ENCODE results near the gene CHRD. TPM values are rescaled to one million over a fixed set of nuclear protein-coding genes. Genes with fewer than 3 reads are reported as not detected.

The CHRD gene
- total and polyA plus RNA-seq, 4 experiments from 2014 or later, result not detected

DNA sequence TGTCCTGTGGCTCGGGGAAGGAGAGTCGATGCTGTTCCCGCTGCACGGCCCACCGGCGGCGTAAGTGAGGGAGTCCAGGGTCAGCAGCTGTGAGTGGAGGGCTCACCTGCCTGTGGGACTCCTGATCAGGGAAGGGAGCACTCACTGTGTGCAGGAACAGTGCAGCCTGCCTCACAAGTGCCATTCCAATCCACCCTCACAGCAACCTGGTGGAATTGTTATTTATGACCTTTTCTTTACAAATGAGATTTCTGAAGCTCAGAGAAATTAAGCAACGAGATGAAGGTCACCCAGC lies 9.0 kb downstream of the CHRD start:
- ChIA-PET CTCF (ENCODE audit: partially characterized antibody) (interaction anchor here (1.1 kb wide), 1 partner anchor 17 kb away, joined by 4 read pairs; no protein-coding TSS in a partner anchor), POLR2A (ENCODE audit: partially characterized antibody) (no interaction called here)
- peaks cover 15 to 41% of the 10 kb centered on the region in 2 donors for H3K27me3 Mint-ChIP-seq
- Histone ChIP-seq H3K27me3 (ENCODE audit: insufficient read depth, low read length) (no peaks in the 10 kb centered on the region), H3K4me3 (ENCODE audit: low read length in 2 of 2) (no peak overlapping the region), H3K9me3 (ENCODE audit: control insufficient read depth in 1 of 2, low read length in 2 of 2) (no peaks in the 10 kb centered on the region), H3K27ac (ENCODE audit: low read depth, low read length) (no peak overlapping the region), H3K36me3 (ENCODE audit: insufficient read depth, low read length) (no peaks in the 10 kb centered on the region), H3K4me1 (ENCODE audit: insufficient read depth, low read length) (no peaks in the 10 kb centered on the region)
- no peaks in the 10 kb centered on the region for H3K36me3 Mint-ChIP-seq
- H3K27ac Mint-ChIP-seq, result no peak overlapping the region
- intact Hi-C loops (cut with micrococcal nuclease), result no loop called here
- peaks cover 0 to 2% (median 0%) of the 10 kb centered on the region in 8 donors for H3K9me3 Mint-ChIP-seq
- DNase-seq, result no peak
- H3K4me3 Mint-ChIP-seq, result no peak overlapping the region
- H3K4me1 Mint-ChIP-seq, result no peaks in the 10 kb centered on the region

DNA sequence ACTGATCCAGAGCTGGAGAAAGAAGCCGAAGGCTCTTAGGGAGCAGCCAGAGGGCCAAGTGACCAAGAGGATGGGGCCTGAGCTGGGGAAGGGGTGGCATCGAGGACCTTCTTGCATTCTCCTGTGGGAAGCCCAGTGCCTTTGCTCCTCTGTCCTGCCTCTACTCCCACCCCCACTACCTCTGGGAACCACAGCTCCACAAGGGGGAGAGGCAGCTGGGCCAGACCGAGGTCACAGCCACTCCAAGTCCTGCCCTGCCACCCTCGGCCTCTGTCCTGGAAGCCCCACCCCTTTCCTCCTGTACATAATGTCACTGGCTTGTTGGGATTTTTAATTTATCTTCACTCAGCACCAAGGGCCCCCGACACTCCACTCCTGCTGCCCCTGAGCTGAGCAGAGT lies 9.5 kb downstream of the CHRD start:
- no peak for DNase-seq
- Mint-ChIP-seq H3K9me3 (peaks cover 0 to 2% (median 0%) of the 10 kb centered on the region in 8 donors), H3K27me3 (peaks cover 15 to 36% of the 10 kb centered on the region in 2 donors), H3K27ac (no peak overlapping the region), H3K36me3 (no peaks in the 10 kb centered on the region), H3K4me3 (no peak overlapping the region), H3K4me1 (no peaks in the 10 kb centered on the region)
- ChIA-PET CTCF (ENCODE audit: partially characterized antibody) (interaction anchor here (1.1 kb wide), 1 partner anchor 18 kb away, joined by 4 read pairs; no protein-coding TSS in a partner anchor), POLR2A (ENCODE audit: partially characterized antibody) (no interaction called here)
- Histone ChIP-seq H3K4me1 (ENCODE audit: insufficient read depth, low read length) (no peaks in the 10 kb centered on the region), H3K27ac (ENCODE audit: low read depth, low read length) (no peak overlapping the region), H3K27me3 (ENCODE audit: insufficient read depth, low read length) (no peaks in the 10 kb centered on the region), H3K4me3 (ENCODE audit: low read length in 2 of 2) (no peak overlapping the region), H3K9me3 (ENCODE audit: control insufficient read depth in 1 of 2, low read length in 2 of 2) (no peaks in the 10 kb centered on the region), H3K36me3 (ENCODE audit: insufficient read depth, low read length) (no peaks in the 10 kb centered on the region)
- intact Hi-C loops (cut with micrococcal nuclease), result no loop called here

DNA sequence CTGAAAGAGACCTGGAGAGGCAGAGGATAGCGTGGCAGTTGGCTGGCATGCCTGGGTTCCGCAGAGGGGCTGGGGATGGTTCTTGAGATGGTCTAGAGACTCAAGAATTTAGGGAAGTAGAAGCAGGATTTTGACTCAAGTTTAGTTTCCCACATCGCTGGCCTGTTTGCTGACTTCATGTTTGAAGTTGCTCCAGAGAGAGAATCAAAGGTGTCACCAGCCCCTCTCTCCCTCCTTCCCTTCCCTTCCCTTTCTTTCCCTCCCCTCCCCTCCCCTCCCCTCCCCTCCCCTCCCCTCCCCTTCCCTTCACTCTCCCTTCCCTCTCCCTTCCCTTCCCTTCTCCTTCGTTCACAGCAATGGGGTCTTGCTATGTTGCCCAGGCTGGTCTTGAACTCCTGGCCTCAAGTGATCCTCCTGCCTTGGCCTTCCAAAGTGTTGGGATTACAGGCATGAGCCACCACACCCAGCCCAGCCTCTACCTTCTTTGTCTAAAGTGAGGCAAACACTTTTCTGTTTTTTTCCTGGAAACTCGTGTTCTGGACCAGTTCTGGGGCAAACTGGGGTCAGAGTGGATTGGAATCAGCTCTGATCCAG lies 10.2 kb downstream of the CHRD start:
- no peaks in the 10 kb centered on the region for H3K27me3 ChIP-seq (ENCODE audit: insufficient read depth, low read length)
- H3K9me3 Mint-ChIP-seq, result peaks cover 0 to 2% (median 0%) of the 10 kb centered on the region in 8 donors
- H3K27ac ChIP-seq (ENCODE audit: low read depth, low read length), result no peak overlapping the region
- H3K27me3 Mint-ChIP-seq, result peaks cover 11 to 31% of the 10 kb centered on the region in 2 donors
- no peaks in the 10 kb centered on the region for H3K9me3 ChIP-seq (ENCODE audit: control insufficient read depth in 1 of 2, low read length in 2 of 2)
- intact Hi-C loops (cut with micrococcal nuclease), result no loop called here
- H3K4me3 Mint-ChIP-seq, result no peak overlapping the region
- CTCF ChIA-PET (ENCODE audit: partially characterized antibody), result interaction anchor here (1.2 to 1.4 kb wide), 2 partner anchors 9 to 18 kb away, joined by 3 to 4 read pairs; no protein-coding TSS in a partner anchor
- no peak overlapping the region for H3K27ac Mint-ChIP-seq
- H3K4me1 ChIP-seq (ENCODE audit: insufficient read depth, low read length), result no peaks in the 10 kb centered on the region
- DNase-seq, result no peak
- no peaks in the 10 kb centered on the region for H3K36me3 ChIP-seq (ENCODE audit: insufficient read depth, low read length)
- POLR2A ChIA-PET (ENCODE audit: partially characterized antibody), result no interaction called here
- H3K4me3 ChIP-seq (ENCODE audit: low read length in 2 of 2), result no peak overlapping the region
- H3K36me3 Mint-ChIP-seq, result no peaks in the 10 kb centered on the region
- H3K4me1 Mint-ChIP-seq, result no peaks in the 10 kb centered on the region

DNA sequence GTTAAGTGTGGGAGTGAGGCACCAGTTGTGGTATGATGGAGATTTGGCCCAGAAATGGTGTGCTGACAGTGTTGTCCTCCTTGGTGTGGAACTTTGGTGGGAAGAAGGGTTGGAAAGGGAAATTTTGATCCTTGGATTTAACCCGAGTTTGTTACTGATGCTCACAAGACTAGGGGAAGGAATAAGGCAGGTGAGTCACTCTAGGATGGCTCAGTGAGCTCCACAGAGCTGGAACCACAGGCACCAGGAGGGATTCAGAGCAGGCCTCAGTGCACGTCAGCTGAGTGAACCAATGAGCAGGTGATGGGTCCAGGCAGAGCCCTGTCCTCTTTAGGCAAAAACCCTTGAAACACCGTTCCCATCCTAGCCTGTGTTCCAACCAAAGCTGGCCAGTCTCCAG lies 11.4 kb downstream of the CHRD start:
- H3K27ac ChIP-seq (ENCODE audit: low read depth, low read length), result no peak overlapping the region
- no peak for DNase-seq
- no peaks in the 10 kb centered on the region for H3K9me3 ChIP-seq (ENCODE audit: control insufficient read depth in 1 of 2, low read length in 2 of 2)
- peaks cover 0 to 3% (median 0%) of the 10 kb centered on the region in 8 donors for H3K9me3 Mint-ChIP-seq
- intact Hi-C loops (cut with micrococcal nuclease), result no loop called here
- no peaks in the 10 kb centered on the region for H3K4me1 Mint-ChIP-seq
- H3K4me3 Mint-ChIP-seq, result no peak overlapping the region
- H3K27me3 Mint-ChIP-seq, result peaks cover 8 to 24% of the 10 kb centered on the region in 2 donors
- no peak overlapping the region for H3K27ac Mint-ChIP-seq
- H3K36me3 ChIP-seq (ENCODE audit: insufficient read depth, low read length), result no peaks in the 10 kb centered on the region
- no peak overlapping the region for H3K4me3 ChIP-seq (ENCODE audit: low read length in 2 of 2)
- H3K27me3 ChIP-seq (ENCODE audit: insufficient read depth, low read length), result no peaks in the 10 kb centered on the region
- no peaks in the 10 kb centered on the region for H3K36me3 Mint-ChIP-seq
- ChIA-PET CTCF (ENCODE audit: partially characterized antibody) (interaction anchor here (1.2 to 2.0 kb wide), 3 partner anchors 10 to 19 kb away, joined by 3 to 6 read pairs (median 4); no protein-coding TSS in a partner anchor), POLR2A (ENCODE audit: partially characterized antibody) (no interaction called here)
- H3K4me1 ChIP-seq (ENCODE audit: insufficient read depth, low read length), result no peaks in the 10 kb centered on the region

DNA sequence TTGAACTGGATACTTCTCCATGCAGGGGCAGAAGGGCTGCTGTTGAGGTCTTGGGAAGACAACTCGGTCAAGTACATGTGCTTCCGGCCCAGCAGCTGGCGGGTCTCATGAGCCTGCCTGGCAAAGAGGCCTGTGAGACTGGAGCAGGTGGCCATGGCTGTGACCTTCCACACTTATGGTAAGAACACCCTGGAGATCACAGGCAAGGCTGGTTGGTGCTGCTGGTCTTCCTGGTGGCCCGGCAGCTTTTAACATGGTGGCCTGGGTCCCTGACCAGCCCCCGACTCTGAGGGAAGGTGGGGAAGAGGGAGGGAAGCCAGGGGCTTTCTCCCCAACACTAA lies 15.4 kb downstream of the CHRD start:
- CTCF ChIA-PET (ENCODE audit: partially characterized antibody), result interaction anchor here (0.7 kb wide), 1 partner anchor 23 kb away, joined by 3 read pairs; no protein-coding TSS in a partner anchor
- no peak overlapping the region for H3K27ac Mint-ChIP-seq
- POLR2A ChIA-PET (ENCODE audit: partially characterized antibody), result no interaction called here
- H3K27me3 Mint-ChIP-seq, result peaks cover 4 to 21% of the 10 kb centered on the region in 2 donors
- peaks cover 0 to 4% (median 0%) of the 10 kb centered on the region in 8 donors for H3K9me3 Mint-ChIP-seq
- no peaks in the 10 kb centered on the region for H3K36me3 Mint-ChIP-seq
- no peaks in the 10 kb centered on the region for H3K36me3 ChIP-seq (ENCODE audit: insufficient read depth, low read length)
- no peaks in the 10 kb centered on the region for H3K27me3 ChIP-seq (ENCODE audit: insufficient read depth, low read length)
- H3K4me1 Mint-ChIP-seq, result no peaks in the 10 kb centered on the region
- intact Hi-C loops (cut with micrococcal nuclease), result no loop called here
- H3K4me1 ChIP-seq (ENCODE audit: insufficient read depth, low read length), result no peaks in the 10 kb centered on the region
- no peak overlapping the region for H3K4me3 ChIP-seq (ENCODE audit: low read length in 2 of 2)
- H3K9me3 ChIP-seq (ENCODE audit: control insufficient read depth in 1 of 2, low read length in 2 of 2), result no peaks in the 10 kb centered on the region
- H3K27ac ChIP-seq (ENCODE audit: low read depth, low read length), result no peak overlapping the region
- H3K4me3 Mint-ChIP-seq, result no peak overlapping the region
- DNase-seq, result no peak

- no peaks in the 10 kb centered on the region for H3K9me3 ChIP-seq (ENCODE audit: control insufficient read depth in 1 of 2, low read length in 2 of 2)
- H3K27me3 ChIP-seq (ENCODE audit: insufficient read depth, low read length), result no peaks in the 10 kb centered on the region
- H3K4me1 ChIP-seq (ENCODE audit: insufficient read depth, low read length), result no peaks in the 10 kb centered on the region
- Mint-ChIP-seq H3K27me3 (peaks cover 19 to 26% of the 10 kb centered on the region in 2 donors), H3K9me3 (peaks cover 0 to 2% (median 0%) of the 10 kb centered on the region in 8 donors), H3K4me3 (no peak overlapping the region), H3K27ac (no peak overlapping the region), H3K36me3 (no peaks in the 10 kb centered on the region), H3K4me1 (no peaks in the 10 kb centered on the region)
- no peaks in the 10 kb centered on the region for H3K36me3 ChIP-seq (ENCODE audit: insufficient read depth, low read length)
- H3K27ac ChIP-seq (ENCODE audit: low read depth, low read length), result no peak overlapping the region
- intact Hi-C loops (cut with micrococcal nuclease), result no loop called here
- ChIA-PET POLR2A (ENCODE audit: partially characterized antibody) (interaction anchor here (0.7 kb wide), 1 partner anchor 332 kb away, joined by 3 read pairs; no protein-coding TSS in a partner anchor), CTCF (ENCODE audit: partially characterized antibody) (no interaction called here)
- no peak for DNase-seq
- no peak overlapping the region for H3K4me3 ChIP-seq (ENCODE audit: low read length in 2 of 2)
These were observed 19.6 kb downstream of the CHRD start for GRCh38 chr3:184399410-184399809.

DNA sequence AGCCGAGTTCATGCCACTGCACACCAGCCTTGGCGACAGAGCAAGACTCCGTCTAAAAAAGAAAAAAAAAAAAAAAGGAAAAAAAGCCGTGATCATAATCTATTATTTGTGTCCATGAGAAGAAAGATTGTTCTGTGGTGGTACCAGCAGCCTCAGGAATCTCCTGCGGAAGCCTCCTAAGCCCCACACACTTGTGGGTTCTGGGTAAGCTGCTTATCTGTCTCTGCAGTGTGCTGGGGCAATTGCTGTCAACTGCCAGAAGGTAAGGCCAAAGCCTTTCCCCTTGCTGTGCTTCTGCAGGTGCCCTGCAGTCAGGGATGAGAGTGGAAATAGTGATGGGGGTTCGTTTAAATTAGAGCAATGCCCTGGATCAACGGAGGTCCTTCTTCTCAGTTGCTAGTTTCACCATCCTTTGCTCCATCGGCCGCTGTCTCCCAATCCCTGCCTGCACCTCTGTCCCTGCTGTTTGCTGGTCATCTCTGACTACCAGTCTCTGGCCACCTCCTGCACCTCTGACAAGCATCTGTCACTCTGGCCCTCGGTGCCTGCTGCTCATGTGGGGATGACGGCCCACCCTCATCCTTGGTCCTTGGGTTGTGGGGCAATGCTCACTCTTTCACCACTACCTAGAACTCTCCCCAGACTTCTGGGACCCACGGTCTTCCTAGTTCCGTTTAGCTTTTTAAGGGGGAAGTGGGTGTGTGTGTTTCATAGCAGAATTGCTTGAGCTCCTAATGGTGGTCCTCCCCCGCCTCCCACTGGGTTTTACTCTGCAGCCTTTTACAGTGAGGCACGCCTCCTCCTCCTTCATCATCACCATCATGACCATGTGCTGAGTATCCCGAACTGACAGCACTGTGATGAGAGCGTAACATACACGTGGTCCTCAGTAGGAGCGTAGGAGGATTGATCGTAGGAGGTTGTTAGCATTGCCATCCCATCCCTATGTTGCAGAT lies 25.5 kb downstream of the CHRD start:
- no peaks in the 10 kb centered on the region for H3K4me1 ChIP-seq (ENCODE audit: insufficient read depth, low read length)
- H3K27me3 Mint-ChIP-seq, result peaks cover 16 to 17% of the 10 kb centered on the region in 2 donors
- H3K4me3 ChIP-seq (ENCODE audit: low read length in 2 of 2), result no peak overlapping the region
- no peak overlapping the region for H3K27ac Mint-ChIP-seq
- H3K36me3 Mint-ChIP-seq, result no peaks in the 10 kb centered on the region
- no peak overlapping the region for H3K4me3 Mint-ChIP-seq
- peaks cover 0 to 4% (median 0%) of the 10 kb centered on the region in 4 donors for H3K4me1 Mint-ChIP-seq
- ChIA-PET CTCF (ENCODE audit: partially characterized antibody) (no interaction called here), POLR2A (ENCODE audit: partially characterized antibody) (no interaction called here)
- no peaks in the 10 kb centered on the region for H3K36me3 ChIP-seq (ENCODE audit: insufficient read depth, low read length)
- no peak overlapping the region for H3K27ac ChIP-seq (ENCODE audit: low read depth, low read length)
- DNase-seq, result no peak
- H3K9me3 ChIP-seq (ENCODE audit: control insufficient read depth in 1 of 2, low read length in 2 of 2), result no peaks in the 10 kb centered on the region
- H3K9me3 Mint-ChIP-seq, result no peaks in the 10 kb centered on the region
- intact Hi-C loops (cut with micrococcal nuclease), result no loop called here
- H3K27me3 ChIP-seq (ENCODE audit: insufficient read depth, low read length), result no peaks in the 10 kb centered on the region

Data from CD4-positive, alpha-beta memory T cell (primary cell).